Suppressor macrophage treated with lipopolysaccharide for 4 hours (primary cell): ENCODE data around the gene SELENON.
A peak's percentile ranks its signal among the peaks of the same experiment; 100 is the strongest.

Source experiments
- DNase-seq: peaks from one replicate; pipeline ENCODE4 v3.0.0-alpha.2; 2020

Gene SELENON

DNA sequence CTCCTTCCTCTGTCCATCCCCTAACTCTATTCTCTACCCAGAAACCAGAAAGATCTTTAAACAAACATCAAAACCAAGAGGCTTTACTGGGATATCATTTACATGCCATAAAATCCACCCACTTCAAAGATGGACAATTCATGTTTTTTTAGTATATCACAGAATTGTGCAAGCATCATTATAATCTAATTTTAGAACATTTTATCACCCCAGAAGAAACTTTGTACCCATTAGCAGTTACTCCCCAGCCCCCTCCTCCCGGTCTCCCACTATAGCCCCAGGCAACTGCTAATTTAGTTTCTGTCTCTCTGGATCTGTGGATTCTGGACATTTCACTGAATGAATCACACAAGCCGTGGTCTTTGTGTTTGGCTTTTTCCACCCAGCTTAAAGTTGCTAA lies 4.8 kb upstream of the SELENON start:
- DNase-seq = no peak

DNA sequence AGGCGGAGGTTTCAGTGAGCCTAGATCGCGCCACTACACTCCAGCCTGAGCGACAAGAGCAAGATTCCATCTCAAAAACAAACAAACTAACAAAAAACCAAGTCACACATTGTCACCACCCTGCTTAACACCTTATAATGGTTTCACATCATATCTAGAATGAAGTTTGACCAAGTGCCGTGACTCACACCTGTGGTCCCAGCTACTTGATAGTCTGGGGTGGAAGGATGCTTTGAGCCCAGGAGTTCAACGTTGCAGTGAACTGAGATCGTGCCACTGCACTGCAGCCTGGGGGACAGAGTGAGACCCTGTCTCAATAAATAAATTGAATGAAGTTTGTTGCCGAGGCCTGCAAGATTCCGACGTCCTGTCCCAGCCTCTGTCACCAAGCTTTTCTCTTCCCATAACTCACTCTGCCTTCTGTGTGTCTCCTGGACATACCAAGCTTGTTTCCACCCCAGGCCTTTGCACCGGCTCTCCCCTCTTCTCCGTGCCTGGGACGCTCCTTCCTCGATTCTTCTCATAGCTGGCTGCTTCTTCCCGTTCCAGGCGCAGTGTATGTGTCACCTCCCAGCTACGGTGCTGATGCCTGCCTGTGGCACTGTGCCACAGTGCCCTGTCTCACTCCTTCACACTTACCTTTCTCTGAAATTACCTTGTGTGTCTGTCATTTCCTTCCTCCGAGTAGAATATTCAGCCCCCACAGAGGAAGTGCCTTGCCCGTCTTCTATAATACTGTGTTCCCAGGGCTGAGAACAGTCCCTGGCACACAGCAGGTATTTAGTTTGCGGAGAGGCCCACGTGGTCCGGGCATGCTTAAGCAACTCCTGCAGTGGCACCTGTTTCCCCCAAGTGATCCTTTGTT lies 3.8 kb upstream of the SELENON start:
- no peak for DNase-seq

DNA sequence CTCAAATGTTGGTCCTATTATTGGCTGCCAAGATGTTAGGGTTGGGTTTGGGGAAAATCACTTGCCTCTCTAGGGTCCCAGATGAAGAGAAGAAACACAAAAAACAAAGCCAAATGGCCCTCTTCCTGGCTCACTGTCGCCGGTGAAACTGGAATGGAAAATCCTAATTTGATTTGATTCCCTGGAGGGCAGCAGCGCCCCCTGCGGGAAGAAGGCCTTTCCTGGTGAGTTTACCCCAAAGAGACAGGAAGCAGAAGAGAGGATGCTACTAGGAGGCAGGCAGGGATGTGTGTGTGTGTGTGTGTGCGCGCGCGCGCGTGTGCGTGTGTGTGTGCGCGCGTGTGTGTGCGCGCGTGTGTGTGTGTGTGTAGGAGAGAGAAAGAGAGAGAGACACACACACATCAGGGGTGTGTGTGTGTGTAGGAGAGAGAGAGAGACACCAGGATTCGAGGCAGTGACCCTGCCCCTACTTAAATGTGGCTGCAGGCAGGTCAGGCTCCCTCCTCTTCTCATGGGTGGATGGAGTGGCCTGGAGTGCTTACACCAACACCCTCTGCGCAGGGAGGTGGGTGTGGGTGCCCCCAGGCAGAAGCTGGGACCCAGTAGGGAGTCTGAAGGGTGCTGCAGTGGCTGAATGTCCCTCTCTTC lies 3.1 kb upstream of the SELENON start:
- DNase-seq = peak; percentile 88

DNA sequence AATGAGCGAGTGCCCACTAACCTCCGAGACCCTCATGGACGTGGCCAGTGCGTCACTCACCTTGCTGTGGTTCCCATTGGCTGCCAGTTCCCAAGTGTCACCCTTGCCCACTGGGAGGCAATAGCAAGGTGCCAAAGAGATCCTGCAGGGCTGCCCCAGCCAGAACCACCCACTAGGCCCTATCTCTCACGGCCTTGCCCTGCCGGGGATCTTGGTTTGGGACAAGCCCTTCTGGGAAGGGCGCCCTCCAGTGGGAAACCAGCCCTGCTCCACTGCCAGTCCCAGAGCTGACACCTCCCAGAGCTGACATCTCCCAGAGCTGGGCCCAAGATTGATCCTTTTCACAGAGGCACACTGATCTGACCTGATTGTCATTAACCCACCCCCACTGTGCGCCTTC lies 2.1 kb upstream of the SELENON start:
- peak; percentile 64 for DNase-seq

DNA sequence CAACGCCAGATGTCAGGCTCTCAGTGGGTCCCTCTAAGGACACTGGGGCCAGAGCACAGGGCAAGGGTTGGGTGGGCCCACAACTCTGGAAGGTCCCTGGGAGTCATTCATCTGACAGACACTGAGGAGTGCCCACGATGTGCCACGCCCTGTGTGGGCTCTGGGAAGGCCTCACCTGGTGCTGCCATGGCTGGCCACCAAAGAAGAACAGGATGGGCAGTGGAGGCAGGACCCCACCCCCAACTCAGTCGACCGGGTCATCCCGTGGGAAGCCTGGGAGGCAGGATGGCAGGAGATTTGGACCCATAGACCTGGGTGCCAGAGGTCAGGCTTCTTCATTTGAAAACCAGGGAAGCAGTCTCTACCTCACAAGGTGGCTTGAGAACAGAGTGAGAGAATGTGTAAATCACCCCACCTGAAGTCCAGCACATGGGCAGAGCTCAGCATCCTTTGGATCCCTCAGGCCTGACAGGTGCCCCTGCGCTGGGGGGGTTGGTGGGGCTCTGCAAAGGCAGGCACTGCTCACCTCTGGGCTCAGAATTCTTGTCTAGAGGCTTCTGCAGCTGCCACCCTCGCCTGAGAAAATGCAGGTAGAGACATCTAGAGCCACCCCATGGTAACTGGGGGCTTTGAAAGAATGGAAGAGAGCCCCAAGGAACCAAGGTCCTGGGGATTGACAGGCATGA lies 1.2 kb upstream of the SELENON start:
- no peak for DNase-seq

DNA sequence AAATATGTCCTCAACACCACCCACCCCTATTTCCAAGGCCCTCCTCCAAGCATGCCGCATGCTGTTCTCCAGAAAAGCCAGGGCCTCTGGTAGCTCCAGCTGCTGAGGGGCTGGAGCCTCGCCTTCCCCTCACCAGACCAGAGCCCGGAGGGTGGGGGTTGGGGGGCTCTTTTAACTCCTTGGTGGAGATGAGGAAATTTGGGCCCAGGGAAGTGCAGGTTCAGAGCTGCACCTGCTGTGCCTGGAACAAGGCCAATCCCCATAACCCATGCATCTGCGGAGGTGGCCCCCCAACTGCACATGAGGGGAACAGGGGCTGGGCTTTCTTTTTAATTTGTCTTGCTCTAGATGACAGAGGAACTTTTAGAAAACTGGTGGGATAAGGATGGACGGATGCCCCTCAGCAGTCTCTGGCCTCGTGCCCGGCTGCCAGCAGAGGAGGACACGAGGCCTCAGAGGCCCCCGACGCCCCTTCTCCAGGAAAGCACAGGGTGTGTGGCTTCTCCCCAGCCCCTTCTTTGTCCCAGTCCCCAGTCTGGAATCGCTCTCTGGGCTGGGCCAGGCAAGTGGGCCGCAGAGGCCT lies 550 bp upstream of the SELENON start:
- DNase-seq = no peak

DNA sequence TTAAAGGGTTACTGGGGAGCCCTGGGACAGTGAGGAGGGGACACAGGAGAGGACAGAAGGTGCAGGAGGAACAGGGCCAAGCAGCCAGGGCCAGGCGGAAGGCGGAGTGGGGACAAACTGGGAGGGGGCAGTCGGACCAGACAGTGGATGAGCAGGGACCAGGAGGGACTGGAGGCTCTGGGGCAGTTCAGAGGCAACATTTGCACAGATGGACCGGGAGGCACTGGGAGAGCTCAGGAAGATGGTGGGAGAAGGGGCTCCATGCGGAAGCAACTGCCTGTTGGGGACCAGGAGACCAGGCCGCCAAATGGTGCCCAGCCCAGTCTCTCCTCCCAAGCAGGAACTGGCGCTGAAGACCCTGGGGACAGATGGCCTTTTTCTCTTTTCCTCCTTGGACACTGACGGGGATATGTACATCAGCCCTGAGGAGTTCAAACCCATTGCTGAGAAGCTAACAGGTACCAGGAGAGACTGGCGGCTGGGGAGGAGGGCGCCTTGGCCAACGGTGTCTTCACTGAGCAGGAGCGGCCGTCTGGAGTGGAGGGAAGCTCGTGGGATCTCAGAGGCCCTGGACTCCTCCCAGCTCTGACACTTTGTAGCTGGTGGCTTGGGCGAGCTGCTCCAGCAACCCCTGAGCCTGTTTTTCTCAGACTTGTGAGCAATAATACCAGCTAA lies 847 bp downstream of the SELENON start:
- DNase-seq = no peak

DNA sequence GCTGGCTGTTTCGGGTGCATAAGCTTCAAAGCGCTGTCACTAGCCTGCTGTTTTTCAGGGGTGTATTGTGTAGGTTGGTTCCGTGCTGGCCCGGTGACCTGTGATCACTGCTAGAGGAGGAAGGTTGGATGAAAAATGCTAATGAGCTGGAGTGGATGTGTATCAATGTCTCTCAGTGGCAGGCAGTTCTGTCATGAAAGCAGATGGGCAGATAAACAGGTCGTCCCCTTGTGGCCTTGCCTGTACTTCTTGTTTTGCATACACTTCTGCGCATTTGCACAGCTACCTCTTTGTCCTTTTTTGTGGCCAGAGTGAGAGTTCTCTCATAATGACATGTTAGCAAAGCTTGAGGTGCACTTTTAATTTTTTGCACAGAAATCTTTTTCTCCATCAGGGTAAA lies 2.9 kb downstream of the SELENON start:
- DNase-seq = no peak

DNA sequence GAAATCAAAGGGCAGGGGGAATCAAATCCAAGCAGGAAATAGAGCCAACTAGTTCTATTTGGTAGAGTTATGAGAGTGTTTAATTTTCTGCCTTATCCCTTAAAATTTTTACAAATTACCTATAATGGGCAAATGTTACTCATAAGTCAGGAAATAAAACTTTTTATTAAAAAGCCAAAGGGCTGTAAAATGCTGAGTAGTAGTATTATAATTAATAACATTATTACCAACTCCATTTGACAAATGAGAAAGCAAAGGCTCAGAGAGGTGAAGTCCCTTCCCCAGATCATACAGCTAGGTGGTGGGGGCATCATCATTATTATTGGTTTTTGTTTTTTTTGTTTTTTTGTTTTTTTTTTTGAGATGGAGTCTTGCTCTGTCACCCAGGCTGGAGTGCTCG lies 3.4 kb downstream of the SELENON start:
- DNase-seq = no peak

DNA sequence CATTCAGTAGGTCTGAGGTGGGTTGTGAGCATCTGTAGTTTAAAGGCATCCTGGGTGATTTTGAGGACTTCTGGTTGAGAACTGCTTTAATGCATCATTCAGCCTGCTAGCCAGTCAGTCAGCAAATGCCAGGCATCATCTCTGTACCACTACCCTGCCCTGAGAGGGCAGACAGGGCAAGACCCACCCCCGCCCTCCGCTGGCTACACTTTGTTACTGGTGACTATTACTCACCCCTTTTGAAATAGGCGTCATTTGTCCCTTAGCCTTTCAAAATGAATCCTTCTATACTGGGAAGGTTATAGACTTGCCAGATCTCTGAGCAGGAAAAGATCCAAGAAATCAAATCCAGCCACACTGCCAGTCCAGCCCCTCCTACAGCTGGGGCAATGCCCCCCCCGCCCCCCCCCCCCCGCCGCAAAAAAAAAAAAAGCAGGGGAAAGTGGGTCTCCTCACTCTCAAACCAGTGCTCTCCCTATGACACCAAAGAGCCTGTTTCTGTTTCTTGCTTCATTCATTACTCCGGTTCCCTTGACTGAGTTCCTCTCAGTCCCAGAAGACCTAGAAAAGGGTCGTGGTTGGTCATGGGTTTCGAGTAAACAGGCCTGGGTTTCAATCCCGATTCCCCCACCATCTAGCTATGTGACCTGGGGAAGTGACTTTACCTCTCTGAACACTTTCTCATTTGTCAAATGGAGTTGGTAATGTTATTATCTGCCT lies 4.4 kb downstream of the SELENON start:
- DNase-seq = peak; percentile 89

DNA sequence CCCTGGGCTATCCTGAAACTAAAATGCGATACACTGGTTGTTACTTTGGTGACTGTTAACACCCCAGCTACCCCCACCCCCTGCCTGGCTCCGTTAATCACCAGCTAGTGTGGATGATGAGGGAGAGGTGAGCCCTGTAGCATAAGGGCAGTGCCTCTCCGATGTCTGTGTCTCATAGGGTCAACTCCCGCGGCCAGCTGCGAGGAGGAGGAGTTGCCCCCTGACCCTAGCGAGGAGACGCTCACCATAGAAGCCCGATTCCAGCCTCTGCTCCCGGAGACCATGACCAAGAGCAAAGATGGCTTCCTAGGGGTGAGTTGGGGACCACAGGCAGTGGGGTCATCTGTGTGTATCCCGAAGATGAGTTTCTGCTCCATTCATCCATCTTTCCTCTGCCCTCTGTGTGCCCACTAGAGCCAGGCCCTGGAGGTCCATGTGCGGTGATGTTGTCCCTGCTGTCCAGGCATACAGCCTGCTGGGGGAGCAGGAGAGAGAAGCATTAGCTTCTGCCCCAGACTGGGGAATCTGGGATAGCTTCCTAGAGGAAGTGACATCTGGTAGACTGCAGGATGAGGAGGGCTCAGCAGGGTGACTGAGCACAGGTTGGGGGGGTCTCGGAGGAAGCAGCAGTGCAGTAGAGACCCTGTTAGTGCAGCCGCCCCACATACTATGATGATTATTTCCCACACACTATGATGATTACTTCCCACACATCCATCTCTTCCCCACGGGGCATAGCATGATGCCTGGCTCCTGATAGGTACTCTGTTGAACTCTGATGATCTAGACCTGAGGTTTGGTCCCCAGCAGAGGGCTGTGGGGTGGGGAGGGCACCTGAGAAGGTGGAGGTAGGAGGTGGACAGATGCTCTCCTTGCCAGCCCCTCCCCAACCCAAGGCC lies 5.2 kb downstream of the SELENON start:
- DNase-seq = no peak

DNA sequence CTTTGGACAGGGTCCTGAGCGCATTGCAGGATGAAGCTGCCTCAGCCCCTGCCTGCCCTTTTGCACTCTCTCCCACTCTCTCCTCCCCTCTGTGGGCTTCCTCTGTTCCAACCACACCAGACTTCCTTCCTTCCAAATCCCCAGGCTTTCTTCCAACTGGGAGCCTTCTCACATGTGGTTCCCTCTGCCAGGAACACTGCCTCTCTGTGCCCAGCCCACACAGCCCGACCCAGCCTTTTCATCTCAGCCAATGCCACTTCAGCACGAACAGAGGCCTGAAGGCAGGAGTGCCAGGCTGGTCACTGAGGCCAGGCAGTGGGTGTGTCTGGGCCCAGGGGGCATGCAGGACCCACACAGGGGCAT lies 5.9 kb downstream of the SELENON start:
- no peak for DNase-seq

DNA sequence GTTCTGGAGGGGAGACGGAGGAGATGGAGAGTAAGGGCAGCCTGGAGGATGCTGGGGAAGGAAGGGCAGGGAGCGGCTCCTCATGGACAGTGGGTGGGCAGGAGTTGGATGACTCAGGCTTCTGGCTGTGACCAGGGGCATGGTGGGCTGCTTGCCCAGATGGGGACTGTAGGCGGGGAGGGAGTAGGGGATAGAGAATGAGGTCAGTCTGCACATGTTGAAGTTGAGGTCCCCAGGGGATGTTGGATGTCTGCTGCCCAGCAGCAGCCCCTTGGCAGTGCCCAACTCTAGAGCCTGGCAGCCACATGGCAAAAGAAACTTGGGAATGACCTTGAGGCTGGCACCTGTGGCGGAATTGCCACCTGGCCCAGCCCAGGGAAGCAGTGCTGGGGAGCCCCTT lies 6.4 kb downstream of the SELENON start:
- no peak for DNase-seq

DNA sequence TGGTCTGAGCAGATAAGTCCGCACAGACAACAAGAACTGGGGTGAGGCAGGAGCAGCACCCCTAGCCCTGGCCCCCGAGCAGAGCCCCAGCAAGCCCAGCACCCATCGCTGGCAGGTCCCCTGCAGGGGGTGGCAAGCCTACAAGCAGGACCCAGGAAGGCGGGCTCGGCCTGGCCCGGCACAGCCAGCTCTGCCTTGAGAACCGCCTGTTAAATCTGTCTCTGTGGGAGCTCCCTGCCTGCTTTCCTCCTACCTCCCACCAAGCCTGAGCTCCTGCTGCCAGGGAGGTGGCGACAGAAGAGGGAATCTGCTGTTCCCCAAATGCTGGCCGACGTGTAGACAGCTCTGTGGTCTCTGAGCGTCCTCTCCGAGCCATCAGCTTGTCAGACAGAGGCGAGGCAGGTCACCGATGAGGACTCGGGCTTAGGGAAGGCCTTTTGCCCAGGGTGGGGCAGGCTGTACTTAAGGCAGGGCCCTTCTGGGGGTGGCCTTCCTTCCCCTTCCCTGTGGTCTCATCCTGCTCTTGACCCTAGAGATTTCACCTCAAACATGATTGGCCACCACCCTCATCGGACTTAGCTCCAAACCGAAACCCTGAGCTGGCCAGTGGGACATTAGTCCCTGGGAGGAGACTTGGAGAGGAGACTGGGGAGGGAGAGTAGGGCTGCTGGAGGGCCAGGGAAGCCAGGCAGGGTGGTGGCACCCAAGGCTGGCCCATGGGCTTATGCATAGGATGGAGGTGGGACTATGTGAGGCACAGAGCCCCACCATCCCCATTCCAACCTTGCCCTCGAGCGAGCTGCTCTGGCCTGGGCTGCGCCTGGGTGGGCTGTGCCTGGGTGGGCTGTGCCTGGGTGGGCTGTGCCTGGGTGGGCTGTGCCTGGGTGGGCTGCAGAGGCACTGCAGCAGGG lies 7.7 kb downstream of the SELENON start:
- DNase-seq = no peak

DNA sequence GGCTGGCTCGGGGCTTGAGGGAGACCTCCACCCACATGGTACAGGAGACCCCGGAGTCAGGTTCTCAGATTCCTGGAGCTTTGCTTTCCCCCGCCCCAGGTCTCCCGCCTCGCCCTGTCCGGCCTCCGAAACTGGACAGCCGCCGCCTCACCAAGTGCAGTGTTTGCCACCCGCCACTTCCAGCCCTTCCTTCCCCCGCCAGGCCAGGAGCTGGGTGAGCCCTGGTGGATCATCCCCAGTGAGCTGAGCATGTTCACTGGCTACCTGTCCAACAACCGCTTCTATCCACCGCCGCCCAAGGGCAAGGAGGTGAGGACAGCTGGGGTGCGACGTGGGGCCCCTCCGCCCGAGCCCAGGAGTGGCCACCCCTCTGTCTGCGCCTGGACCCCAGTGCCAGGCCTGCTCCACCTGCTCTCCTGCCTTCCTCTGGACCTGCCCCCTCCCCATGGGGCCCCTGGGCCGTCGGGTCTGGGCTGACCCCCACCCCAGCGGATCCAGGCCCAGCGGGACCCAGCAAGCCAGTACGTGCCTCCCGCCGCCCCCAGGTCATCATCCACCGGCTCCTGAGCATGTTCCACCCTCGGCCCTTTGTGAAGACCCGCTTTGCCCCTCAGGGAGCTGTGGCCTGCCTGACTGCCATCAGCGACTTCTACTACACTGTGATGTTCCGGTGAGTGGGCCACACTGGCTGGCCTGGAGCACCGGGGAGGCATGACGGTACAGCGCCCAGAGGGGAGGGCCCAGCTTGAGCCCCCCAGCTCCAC lies 8.7 kb downstream of the SELENON start:
- no peak for DNase-seq

DNA sequence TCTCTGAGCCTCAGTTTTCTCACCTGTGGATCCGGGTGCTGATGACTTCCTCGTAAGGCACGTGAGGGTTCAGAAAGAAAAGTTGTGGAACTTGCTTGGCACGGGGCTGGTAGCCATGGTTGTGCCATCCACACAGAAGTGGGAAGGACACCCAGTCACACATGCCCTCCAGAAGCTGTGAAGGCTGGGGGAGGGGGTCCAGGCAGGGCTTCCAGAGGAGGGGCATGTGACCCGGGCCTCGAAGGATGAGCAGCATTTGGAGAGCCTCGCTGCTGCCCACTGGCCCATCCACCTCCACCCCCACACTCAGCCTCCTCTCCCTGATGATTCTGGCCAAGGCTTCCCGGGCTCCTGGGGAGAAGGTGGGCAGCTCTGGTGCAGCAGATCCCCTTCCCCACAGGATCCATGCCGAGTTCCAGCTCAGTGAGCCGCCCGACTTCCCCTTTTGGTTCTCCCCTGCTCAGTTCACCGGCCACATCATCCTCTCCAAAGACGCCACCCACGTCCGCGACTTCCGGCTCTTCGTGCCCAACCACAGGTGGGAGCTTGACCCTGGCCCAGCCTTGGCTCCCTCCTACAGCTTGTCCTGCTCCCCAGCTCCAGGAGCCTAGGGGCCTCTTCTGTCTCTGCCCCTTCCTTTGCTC lies 9.4 kb downstream of the SELENON start:
- DNase-seq = peak; percentile 60

DNA sequence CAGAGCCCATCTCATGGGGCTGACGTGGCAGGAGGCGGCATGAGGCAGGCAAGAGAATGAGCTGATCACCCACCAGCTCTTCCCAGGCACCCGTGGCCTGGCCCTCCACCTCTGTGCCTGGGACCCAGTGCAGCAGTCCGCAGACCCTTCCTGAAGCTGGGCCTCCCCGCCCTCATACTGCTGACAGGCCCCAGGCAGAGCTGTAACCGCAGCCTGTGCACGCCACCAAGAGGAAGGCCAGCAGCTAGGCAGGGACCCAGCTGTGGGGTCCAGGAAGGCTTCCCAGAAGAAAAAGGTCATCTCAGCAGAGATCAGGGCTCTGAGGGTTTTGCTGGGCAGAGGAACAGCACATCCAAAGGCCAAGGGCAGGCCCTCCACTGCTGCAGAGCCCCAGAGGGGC lies 9.9 kb downstream of the SELENON start:
- DNase-seq = no peak

DNA sequence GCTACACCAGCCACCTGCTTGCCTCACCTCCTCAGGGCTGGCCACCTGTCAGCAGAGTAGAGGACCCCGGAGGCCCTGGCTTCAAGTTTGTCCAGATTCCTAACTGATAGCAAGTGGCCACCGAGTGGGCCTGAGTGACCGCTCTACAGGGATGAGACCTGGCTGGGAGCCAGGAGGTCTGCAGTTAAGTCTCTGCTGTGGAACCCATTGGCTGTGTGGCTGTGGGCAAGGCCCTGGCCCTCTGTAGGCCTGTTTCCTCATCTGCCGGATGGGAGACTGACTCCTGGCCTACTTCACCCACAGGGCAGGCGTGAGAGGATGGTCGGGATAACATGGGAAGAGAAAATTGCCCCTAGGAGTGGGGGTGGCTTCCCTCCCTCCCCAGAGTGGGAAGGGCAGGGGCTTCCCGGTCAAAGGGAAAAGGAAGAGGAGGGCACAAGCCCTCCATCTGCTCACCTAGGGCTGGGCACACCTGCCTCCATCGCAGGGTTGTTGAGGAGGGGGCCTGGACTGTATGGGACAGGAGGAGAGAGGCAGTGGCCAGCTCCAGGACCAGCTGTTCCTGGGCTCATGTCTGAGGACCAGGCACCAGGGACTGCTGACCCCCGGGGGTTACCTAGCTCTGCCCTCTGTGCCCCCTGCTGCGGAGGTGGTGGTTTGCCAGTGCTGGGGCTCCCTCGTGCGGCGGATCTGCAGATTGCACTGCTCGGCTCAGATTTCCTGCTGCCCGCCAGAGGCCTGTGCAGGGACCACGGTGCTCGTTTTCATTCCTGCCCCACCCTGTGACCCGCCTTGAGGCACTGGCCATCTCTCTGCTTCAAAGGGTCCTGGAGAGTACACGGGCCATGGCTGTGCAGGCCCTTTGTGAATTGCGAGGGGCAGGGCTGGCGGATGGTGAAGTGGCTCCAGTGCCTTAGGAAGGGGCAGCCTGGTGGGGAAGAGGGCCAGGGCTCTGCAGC lies 10.6 kb downstream of the SELENON start:
- DNase-seq = peak; percentile 76
